HG02943 (cell line): ENCODE data around the gene MED12L.

ENCODE experiments used
- ATAC-seq: cut with Tn5 transposase; IDR thresholded peaks from one replicate; pipeline ENCODE4 v1.9.1; 2021; ENCODE audit warnings: mild to moderate bottlenecking, low read depth, moderate library complexity; ENCODE audit not compliant: unreplicated experiment

Gene MED12L

GRCh38 chr3:151204530-151205402 is 119.3 kb downstream of the MED12L start:
- no peak for ATAC-seq

- no peak for ATAC-seq
Observed at GRCh38 chr3:151205482-151205881, 120.0 kb downstream of the MED12L start.

- no peak for ATAC-seq
Observed at GRCh38 chr3:151206201-151206600, 120.7 kb downstream of the MED12L start.

- no peak for ATAC-seq
Observed at GRCh38 chr3:151209654-151210053, 124.2 kb downstream of the MED12L start.

- peak; percentile 78 for ATAC-seq
Observed at GRCh38 chr3:151210676-151211381, 125.4 kb downstream of the MED12L start.

- no peak for ATAC-seq
Observed at GRCh38 chr3:151213151-151213550, 127.7 kb downstream of the MED12L start.

- no peak for ATAC-seq
Observed at GRCh38 chr3:151213881-151214280, 128.4 kb downstream of the MED12L start.

GRCh38 chr3:151214459-151214858 is 129.0 kb downstream of the MED12L start:
- ATAC-seq: no peak

- no peak for ATAC-seq
Observed at GRCh38 chr3:151216641-151217607, 131.5 kb downstream of the MED12L start.

GRCh38 chr3:151218136-151218535 is 132.7 kb downstream of the MED12L start:
- no peak for ATAC-seq

- ATAC-seq: no peak
Observed at GRCh38 chr3:151219056-151219455, 133.6 kb downstream of the MED12L start.

GRCh38 chr3:151224268-151224866 is 138.9 kb downstream of the MED12L start:
- no peak for ATAC-seq

GRCh38 chr3:151225040-151225975 is 139.8 kb downstream of the MED12L start:
- no peak for ATAC-seq

- ATAC-seq: no peak
Observed at GRCh38 chr3:151226088-151226563, 140.7 kb downstream of the MED12L start.

- ATAC-seq: no peak
Observed at GRCh38 chr3:151226825-151227224, 141.4 kb downstream of the MED12L start.

GRCh38 chr3:151227266-151227806 is 141.9 kb downstream of the MED12L start:
- ATAC-seq: peak; percentile 38

GRCh38 chr3:151227807-151228665 is 142.6 kb downstream of the MED12L start:
- peak; percentile 87 for ATAC-seq

GRCh38 chr3:151228666-151229040 is 143.2 kb downstream of the MED12L start:
- no peak for ATAC-seq
